ENCODE results near the gene ASB6.

ASB6 gene

DNA sequence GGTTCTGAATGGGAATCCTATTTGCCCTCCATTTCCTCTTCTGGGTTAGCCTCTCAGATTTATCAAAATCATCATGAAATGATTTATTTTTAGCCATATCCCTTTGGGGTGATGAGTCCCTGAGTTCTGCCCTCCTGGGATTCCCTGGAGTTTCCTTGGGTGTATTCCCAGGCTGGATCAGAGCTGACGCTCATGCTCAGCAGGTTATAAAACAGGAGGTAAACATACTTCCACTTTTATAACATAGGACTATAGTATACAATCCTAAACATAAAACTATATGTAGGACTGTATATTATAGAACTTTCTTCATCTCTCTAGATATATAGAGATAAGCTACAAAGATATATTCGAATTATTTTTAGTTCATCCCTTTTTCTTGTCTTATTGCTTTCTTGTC is 19.1 kb upstream of the ASB6 start:
- no peaks in the 10 kb centered on the region for H3K36me3 ChIP-seq (ENCODE audit: control insufficient read depth, insufficient read depth, low read length)
- H3K4me3 ChIP-seq (replicated peaks; ENCODE audit: low read depth, low read length): no peak overlapping the region
- TF ChIP-seq, protein P1, sequence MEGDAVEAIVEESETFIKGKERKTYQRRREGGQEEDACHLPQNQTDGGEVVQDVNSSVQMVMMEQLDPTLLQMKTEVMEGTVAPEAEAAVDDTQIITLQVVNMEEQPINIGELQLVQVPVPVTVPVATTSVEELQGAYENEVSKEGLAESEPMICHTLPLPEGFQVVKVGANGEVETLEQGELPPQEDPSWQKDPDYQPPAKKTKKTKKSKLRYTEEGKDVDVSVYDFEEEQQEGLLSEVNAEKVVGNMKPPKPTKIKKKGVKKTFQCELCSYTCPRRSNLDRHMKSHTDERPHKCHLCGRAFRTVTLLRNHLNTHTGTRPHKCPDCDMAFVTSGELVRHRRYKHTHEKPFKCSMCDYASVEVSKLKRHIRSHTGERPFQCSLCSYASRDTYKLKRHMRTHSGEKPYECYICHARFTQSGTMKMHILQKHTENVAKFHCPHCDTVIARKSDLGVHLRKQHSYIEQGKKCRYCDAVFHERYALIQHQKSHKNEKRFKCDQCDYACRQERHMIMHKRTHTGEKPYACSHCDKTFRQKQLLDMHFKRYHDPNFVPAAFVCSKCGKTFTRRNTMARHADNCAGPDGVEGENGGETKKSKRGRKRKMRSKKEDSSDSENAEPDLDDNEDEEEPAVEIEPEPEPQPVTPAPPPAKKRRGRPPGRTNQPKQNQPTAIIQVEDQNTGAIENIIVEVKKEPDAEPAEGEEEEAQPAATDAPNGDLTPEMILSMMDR (IDR thresholded peaks at IDR 0.05; ENCODE audit: insufficient read depth, low read length, poor library complexity, severe bottlenecking): no peak
- no peaks in the 10 kb centered on the region; the same call in 1 of the 2 replicates for H3K27me3 ChIP-seq (replicated peaks; ENCODE audit: control insufficient read depth, insufficient read depth, low read length)
- DNase-seq (ENCODE audit: extremely low read depth, insufficient read length): no peak

GRCh38 chr9:129656795-129657390 is 14.9 kb upstream of the ASB6 start:
- Histone ChIP-seq H3K36me3 (ENCODE audit: control insufficient read depth, insufficient read depth, low read length) (no peaks in the 10 kb centered on the region), H3K27me3 (replicated peaks; ENCODE audit: control insufficient read depth, insufficient read depth, low read length) (no peaks in the 10 kb centered on the region), H3K4me3 (replicated peaks; ENCODE audit: low read depth, low read length) (no peak overlapping the region)
- TF ChIP-seq, protein P1 (IDR thresholded peaks at IDR 0.05; ENCODE audit: insufficient read depth, low read length, poor library complexity, severe bottlenecking): no peak
- no peak for DNase-seq (ENCODE audit: extremely low read depth, insufficient read length)

GRCh38 chr9:129655696-129656095 is 13.7 kb upstream of the ASB6 start:
- H3K4me3 ChIP-seq (replicated peaks; ENCODE audit: low read depth, low read length): no peak overlapping the region
- H3K36me3 ChIP-seq (ENCODE audit: control insufficient read depth, insufficient read depth, low read length): no peaks in the 10 kb centered on the region
- TF ChIP-seq, protein P1 (IDR thresholded peaks at IDR 0.05; ENCODE audit: insufficient read depth, low read length, poor library complexity, severe bottlenecking): no peak
- H3K27me3 ChIP-seq (replicated peaks; ENCODE audit: control insufficient read depth, insufficient read depth, low read length): no peaks in the 10 kb centered on the region
- DNase-seq (ENCODE audit: extremely low read depth, insufficient read length): no peak

DNA sequence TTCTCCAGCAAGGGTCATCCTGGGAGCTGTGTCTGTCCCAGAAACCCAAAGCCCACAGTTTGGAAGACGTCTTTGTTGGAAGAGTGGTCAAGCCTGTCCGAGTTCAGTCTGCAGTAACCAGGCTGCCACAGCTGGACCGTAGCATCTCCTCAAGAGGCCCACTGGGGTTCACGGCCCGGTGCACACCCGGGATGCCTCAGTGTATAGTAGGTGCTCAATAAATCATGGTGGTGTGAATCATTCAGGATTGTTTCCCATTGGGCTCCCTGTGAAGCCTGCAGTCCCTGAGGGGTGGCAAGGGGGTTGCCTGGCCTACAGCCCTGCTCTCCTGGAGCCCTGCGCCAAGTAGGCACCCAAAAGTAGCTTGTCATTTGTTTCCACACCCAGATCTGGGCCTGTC is 13.2 kb upstream of the ASB6 start:
- no peaks in the 10 kb centered on the region for H3K27me3 ChIP-seq (replicated peaks; ENCODE audit: control insufficient read depth, insufficient read depth, low read length)
- DNase-seq (ENCODE audit: extremely low read depth, insufficient read length): no peak
- TF ChIP-seq, protein P1 (IDR thresholded peaks at IDR 0.05; ENCODE audit: insufficient read depth, low read length, poor library complexity, severe bottlenecking): no peak
- no peak overlapping the region for H3K4me3 ChIP-seq (replicated peaks; ENCODE audit: low read depth, low read length)
- no peaks in the 10 kb centered on the region for H3K36me3 ChIP-seq (ENCODE audit: control insufficient read depth, insufficient read depth, low read length)

GRCh38 chr9:129654554-129655040 is 12.6 kb upstream of the ASB6 start:
- TF ChIP-seq, protein P1 (IDR thresholded peaks at IDR 0.05; ENCODE audit: insufficient read depth, low read length, poor library complexity, severe bottlenecking): no peak
- no peaks in the 10 kb centered on the region for H3K36me3 ChIP-seq (ENCODE audit: control insufficient read depth, insufficient read depth, low read length)
- H3K27me3 ChIP-seq (replicated peaks; ENCODE audit: control insufficient read depth, insufficient read depth, low read length): no peaks in the 10 kb centered on the region
- DNase-seq (ENCODE audit: extremely low read depth, insufficient read length): no peak
- H3K4me3 ChIP-seq (replicated peaks; ENCODE audit: low read depth, low read length): no peak overlapping the region

All from GM06990 (cell line).